Stomach (tissue), 4 donors: Measurements from ENCODE around the gene RANBP10.

Experiments used
- EP300 ChIP-seq: sonication (generic); formaldehyde crosslinking; IDR thresholded peaks from one replicate; pipeline ENCODE4 v1.6.1; 2017; ENCODE audit warnings: antibody characterized with exemption
- POLR2A ChIP-seq, 4 donors: fragments of 450-650 bp; IDR thresholded peaks; one replicate each; pipeline ENCODE4 v1.6.1; 2016; ENCODE audit warnings: antibody characterized with exemption in 4 of 4, control low read depth in 2 of 4, mild to moderate bottlenecking in 1 of 4, moderate library complexity in 1 of 4
- POLR2AphosphoS5 ChIP-seq, 3 donors: sonication (generic); formaldehyde crosslinking; IDR thresholded peaks; one replicate each; pipeline ENCODE4 v1.6.1; 2016; ENCODE audit warnings: antibody characterized with exemption in 3 of 3
- TF ChIP-seq, protein P1 (sequence below), 7 experiments: fragments of 450-650 bp in 4 of 7; fragments of 200-600 bp in 3 of 7; sonication (generic) in 3 of 7; IDR thresholded peaks; one replicate each; pipeline ENCODE4 v1.5.1; 2016 to 2019; ENCODE audit warnings: antibody characterized with exemption in 7 of 7, control low read depth in 2 of 7, mild to moderate bottlenecking in 1 of 7

DNA sequence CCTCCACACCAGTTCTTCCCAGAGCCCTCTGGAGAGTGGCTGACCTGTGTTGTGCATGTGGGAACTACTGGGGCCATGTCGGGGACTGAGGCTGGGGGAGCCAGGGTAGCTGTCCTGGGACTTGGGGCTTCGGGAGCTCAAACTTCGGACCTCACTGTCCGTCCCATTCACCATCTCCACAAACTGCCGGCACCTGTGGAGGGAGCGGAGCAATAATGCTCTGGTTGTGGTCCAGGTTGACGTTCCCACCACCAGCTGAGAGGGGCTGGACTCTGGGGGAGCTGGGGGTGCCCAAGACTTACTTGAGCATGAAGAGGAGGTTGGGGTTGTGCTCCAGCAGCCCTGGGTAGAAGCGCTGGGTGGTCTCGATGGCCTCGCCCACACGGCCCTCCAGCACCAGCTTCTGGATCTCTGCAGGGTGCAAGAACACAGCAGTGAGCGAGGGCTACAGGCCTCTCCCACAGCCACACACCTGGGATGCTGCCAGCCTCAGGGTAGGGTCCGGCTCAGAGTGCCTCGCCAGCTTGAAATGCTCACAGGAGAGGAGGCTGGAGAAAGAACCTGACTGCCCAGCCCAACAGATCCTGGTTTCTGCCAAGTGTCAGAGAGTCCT lies 76.6 kb downstream of the RANBP10 start:
- TF ChIP-seq, protein P1, sequence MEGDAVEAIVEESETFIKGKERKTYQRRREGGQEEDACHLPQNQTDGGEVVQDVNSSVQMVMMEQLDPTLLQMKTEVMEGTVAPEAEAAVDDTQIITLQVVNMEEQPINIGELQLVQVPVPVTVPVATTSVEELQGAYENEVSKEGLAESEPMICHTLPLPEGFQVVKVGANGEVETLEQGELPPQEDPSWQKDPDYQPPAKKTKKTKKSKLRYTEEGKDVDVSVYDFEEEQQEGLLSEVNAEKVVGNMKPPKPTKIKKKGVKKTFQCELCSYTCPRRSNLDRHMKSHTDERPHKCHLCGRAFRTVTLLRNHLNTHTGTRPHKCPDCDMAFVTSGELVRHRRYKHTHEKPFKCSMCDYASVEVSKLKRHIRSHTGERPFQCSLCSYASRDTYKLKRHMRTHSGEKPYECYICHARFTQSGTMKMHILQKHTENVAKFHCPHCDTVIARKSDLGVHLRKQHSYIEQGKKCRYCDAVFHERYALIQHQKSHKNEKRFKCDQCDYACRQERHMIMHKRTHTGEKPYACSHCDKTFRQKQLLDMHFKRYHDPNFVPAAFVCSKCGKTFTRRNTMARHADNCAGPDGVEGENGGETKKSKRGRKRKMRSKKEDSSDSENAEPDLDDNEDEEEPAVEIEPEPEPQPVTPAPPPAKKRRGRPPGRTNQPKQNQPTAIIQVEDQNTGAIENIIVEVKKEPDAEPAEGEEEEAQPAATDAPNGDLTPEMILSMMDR (IDR thresholded peaks at IDR 0.05), result no peak
- no peak for TF ChIP-seq EP300
- TF ChIP-seq POLR2AphosphoS5 (IDR thresholded peaks at IDR 0.05), result no peak
- no peak for TF ChIP-seq POLR2A (IDR thresholded peaks at IDR 0.05)
